DND-41 (cell line): Measurements from ENCODE around the gene DENND1A.

Experiments
- ATAC-seq: fragments of 200-7000 bp; cut with Tn5 transposase; 3 replicates; pipeline ENCODE4 v1.9.1; 2021; ENCODE audit warnings: low read depth; ENCODE audit not compliant: insufficient read depth
- DNase-seq: peaks from one replicate; pipeline ENCODE4 v3.0.0-alpha.2; 2020
- H2AFZ ChIP-seq: 2 replicates; pipeline ENCODE4 v1.6.0; 2012; ENCODE audit warnings: low read depth, low read length
- H3K27ac ChIP-seq: 2 replicates; pipeline ENCODE4 v1.5.1; 2012; ENCODE audit warnings: low read length, inconsistent platforms
- H3K27me3 ChIP-seq: fragments of 200-600 bp; sonication (generic); 2 replicates; pipeline ENCODE4 v1.6.0; 2012; ENCODE audit warnings: low read length, mild to moderate bottlenecking, inconsistent platforms; ENCODE audit not compliant: insufficient read depth, poor library complexity
- H3K36me3 ChIP-seq: 2 replicates; pipeline ENCODE4 v1.5.1; 2012; ENCODE audit warnings: low read length, inconsistent platforms; ENCODE audit not compliant: insufficient read depth
- H3K4me1 ChIP-seq: 2 replicates; pipeline ENCODE4 v1.5.1; 2012; ENCODE audit warnings: mild to moderate bottlenecking, low read length; ENCODE audit not compliant: insufficient read depth
- H3K4me2 ChIP-seq: 2 replicates; pipeline ENCODE4 v1.6.0; 2012; ENCODE audit warnings: mild to moderate bottlenecking, moderate library complexity, low read length, inconsistent platforms; ENCODE audit not compliant: insufficient read depth
- H3K4me3 ChIP-seq, 2 experiments: fragments of 200-600 bp in 1 of 2; shearing (Covaris generic) in 1 of 2; 2 replicates each; pipeline ENCODE4 v1.5.1; 2012 to 2016; ENCODE audit warnings: inconsistent platforms in 2 of 2, low read length in 2 of 2, mild to moderate bottlenecking in 2 of 2, low read depth in 1 of 2, moderate library complexity in 1 of 2
- H3K79me2 ChIP-seq: 2 replicates; pipeline ENCODE4 v1.6.0; 2012; ENCODE audit warnings: low read length, inconsistent platforms; ENCODE audit not compliant: insufficient read depth
- H3K9ac ChIP-seq: 2 replicates; pipeline ENCODE4 v1.6.0; 2012; ENCODE audit warnings: low read depth, mild to moderate bottlenecking, inconsistent platforms, low read length, moderate library complexity
- H3K9me3 ChIP-seq: 2 replicates; pipeline ENCODE4 v1.5.1; 2012; ENCODE audit warnings: low read length, moderate library complexity, mild to moderate bottlenecking, inconsistent platforms; ENCODE audit not compliant: insufficient read depth, severe bottlenecking
- H4K20me1 ChIP-seq: 2 replicates; pipeline ENCODE4 v1.6.0; 2012; ENCODE audit warnings: low read length; ENCODE audit not compliant: insufficient read depth
- CTCF ChIP-seq: IDR thresholded peaks from 2 replicates; pipeline ENCODE4 v1.5.1; 2012; ENCODE audit warnings: borderline replicate concordance, low read length, moderate library complexity, mild to moderate bottlenecking; ENCODE audit not compliant: poor library complexity, severe bottlenecking; ENCODE audit errors: extremely low read depth
- EZH2 ChIP-seq: IDR thresholded peaks from 3 replicates; pipeline ENCODE4 v1.6.1; 2012; ENCODE audit warnings: borderline replicate concordance, low read depth, mild to moderate bottlenecking, moderate library complexity, low read length, inconsistent platforms; ENCODE audit not compliant: severe bottlenecking

The DENND1A gene

DNA sequence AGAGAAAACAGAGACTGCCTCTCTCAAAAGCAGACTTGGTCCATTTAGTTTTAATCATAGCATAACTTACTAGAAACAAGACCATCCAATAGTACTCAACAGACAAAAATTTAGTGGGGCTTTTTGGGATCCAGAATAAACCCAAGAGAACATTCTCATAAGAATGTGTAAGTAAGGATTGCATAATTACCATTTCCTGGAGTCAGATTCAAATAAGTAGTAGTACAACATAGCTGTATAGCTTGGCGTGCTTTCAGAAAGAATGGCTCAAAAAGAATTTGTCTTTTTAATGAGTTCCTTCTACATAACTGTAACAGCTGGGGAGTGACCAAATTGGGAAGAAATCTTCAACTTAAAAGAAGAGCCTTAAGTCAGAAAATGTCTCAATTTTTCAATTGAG lies 145.4 kb downstream of the DENND1A start:
- Histone ChIP-seq H2AFZ (no peak overlapping the region), H3K9ac (no peak overlapping the region), H3K9me3 (no peaks in the 10 kb centered on the region), H3K27ac (no peak overlapping the region), H4K20me1 (no peaks in the 10 kb centered on the region), H3K27me3 (no peaks in the 10 kb centered on the region), H3K4me3 (no peak overlapping the region), H3K4me1 (no peaks in the 10 kb centered on the region), H3K79me2 (no peaks in the 10 kb centered on the region), H3K4me2 (no peak overlapping the region), H3K36me3 (no peaks in the 10 kb centered on the region)
- DNase-seq = no peak
- no peak for ATAC-seq
- TF ChIP-seq EZH2 (no peak), CTCF (no peak)

DNA sequence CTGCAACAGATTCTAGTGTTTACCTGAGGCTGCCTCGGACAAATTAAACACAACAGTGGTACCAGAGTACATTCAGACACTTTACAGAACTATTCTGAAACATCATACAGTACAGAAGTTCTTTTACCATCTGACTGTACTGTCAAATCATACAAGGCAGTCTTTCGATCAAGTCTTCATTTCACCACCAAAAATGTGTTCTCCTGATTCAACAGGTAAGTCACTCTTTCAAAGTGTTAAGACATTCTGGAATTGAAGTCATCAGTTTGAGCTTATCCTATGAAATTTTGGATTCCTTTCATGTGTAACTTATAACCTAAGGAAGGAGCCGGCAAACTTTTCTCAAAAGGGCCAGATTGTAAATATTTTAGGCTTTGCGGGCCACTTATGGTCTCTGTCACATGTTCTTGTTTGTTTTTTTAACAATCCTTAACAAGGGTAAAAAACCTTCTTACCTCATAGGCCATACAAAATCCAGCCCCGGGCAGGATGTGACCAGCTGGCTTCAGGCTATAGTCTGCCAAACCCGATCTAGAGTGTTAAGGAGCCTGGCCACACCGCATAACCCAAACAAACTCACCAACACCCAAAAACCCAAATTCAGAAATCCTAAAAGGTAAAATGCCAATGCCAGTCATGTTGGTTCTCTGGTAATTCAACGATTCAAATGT lies 151.6 kb downstream of the DENND1A start:
- Histone ChIP-seq H3K36me3 (no peaks in the 10 kb centered on the region), H3K27ac (no peak overlapping the region)
- no peak for ATAC-seq

DNA sequence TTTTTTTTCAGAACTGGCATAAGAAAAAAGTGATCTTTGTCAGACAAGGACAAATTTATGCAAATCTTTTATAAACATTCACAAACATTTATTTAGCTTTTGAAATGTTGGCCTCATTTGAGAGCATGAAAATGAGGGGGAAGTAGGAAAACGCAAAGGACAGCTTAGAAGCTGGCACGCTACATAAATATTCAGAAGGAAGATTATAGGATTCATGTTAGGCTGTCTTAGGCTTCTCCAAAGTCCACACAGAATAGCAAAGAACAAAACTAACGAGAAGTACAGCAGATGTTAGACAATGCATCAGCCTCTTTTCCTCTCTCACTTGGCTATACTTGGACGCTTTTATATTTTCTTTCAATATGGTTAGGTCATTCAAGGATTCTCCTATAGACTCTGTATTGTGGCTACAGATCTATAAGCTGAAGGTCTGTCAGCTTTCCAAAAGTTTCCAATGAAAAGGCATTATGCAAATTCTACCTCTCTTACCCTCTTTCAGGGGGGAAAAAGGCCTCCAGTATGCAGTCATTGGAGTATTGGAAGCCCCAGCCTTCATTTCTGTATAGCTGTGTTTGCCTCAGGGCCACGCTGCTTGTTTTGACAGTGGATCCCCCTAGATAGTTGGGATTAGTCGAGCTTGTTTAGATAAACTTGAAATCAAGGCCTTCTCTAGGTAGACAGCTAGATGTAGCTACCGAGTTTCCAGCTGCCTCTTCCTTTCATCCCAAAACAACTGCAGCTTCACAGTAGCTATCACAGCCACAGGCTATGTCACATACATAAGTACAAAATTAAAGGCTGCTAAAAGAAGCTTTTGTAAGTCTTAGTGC lies 153.0 kb downstream of the DENND1A start:
- Histone ChIP-seq H3K79me2 (no peaks in the 10 kb centered on the region), H3K27me3 (no peaks in the 10 kb centered on the region), H3K9me3 (no peaks in the 10 kb centered on the region), H3K27ac (no peak overlapping the region), H3K36me3 (no peaks in the 10 kb centered on the region), H4K20me1 (no peaks in the 10 kb centered on the region), H3K4me2 (no peak overlapping the region), H2AFZ (no peak overlapping the region), H3K9ac (no peak overlapping the region), H3K4me3 (no peak overlapping the region), H3K4me1 (no peaks in the 10 kb centered on the region)
- no peak for ATAC-seq
- DNase-seq = no peak
- TF ChIP-seq CTCF (no peak), EZH2 (no peak)

More for the DNA sequence above, 151.6 kb downstream of the DENND1A start:
- H3K79me2 ChIP-seq = no peaks in the 10 kb centered on the region
- H3K9ac ChIP-seq = no peak overlapping the region
- H3K4me3 ChIP-seq = no peak overlapping the region
- no peak for DNase-seq
- no peaks in the 10 kb centered on the region for H4K20me1 ChIP-seq
- no peak overlapping the region for H3K4me2 ChIP-seq
- no peaks in the 10 kb centered on the region for H3K27me3 ChIP-seq
- H2AFZ ChIP-seq = no peak overlapping the region
- no peaks in the 10 kb centered on the region for H3K9me3 ChIP-seq
- TF ChIP-seq EZH2 (no peak), CTCF (no peak)
- no peaks in the 10 kb centered on the region for H3K4me1 ChIP-seq
